Erythroblast (primary cell): ENCODE measurements around the gene TRIM63.

ENCODE experiments used
- DNase-seq, 2 experiments: peaks; one replicate each; lab custom pipeline; 2025; lab: John Stamatoyannopoulos, UW
- GATA1 ChIP-seq: IDR thresholded peaks from 2 replicates; pipeline ENCODE4 v1.6.1; 2011; ENCODE audit warnings: low read depth, mild to moderate bottlenecking, control low read depth, low read length, moderate library complexity
- POLR2A ChIP-seq: IDR thresholded peaks from 2 replicates; pipeline ENCODE4 v1.6.1; 2011; ENCODE audit warnings: mild to moderate bottlenecking, low read length

TRIM63 gene

DNA sequence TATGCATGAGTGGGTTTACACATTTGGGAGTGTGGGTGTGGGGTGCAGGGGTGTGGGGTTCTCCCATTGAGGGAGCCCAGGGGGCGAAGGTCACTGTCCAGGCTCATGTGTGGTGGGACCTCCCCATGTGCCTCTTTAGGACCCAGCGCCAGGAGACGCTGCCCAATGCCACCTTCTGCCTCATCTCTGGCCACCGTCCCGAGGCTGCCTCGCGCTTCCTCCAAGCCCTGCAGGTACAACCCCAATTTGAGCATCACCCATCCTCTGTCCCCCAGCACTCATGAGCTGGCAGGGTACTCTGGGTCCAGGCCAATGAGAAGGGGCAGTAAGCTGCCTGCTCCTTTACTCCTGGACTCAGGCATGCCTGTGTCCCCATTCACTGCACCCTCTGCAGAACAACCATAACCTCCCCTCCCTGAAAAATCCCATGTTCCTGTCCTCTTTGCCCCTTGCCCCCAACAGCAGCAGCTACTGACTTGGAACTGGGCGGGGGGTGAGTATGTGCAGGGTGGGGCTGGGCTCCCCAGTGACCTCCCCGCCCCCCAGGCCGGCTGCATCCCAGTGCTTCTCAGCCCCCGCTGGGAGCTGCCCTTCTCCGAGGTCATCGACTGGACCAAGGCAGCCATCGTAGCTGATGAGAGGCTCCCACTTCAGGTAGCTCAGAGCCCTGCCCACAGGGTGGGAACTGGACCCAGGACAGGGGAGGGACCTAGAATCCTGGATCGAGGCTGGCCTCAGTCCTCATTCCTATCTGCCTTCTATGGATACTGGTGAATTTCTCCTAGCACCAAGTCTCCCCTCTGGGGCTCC lies 38.2 kb downstream of the TRIM63 start:
- no peak for DNase-seq
- TF ChIP-seq GATA1 (no peak), POLR2A (no peak)

GRCh38 chr1:26028490-26028980 lies 38.9 kb downstream of the TRIM63 start:
- TF ChIP-seq POLR2A (no peak), GATA1 (no peak)
- no peak for DNase-seq

GRCh38 chr1:26027716-26028489 lies 39.5 kb downstream of the TRIM63 start:
- no peak for DNase-seq
- TF ChIP-seq GATA1 (no peak), POLR2A (no peak)

DNA sequence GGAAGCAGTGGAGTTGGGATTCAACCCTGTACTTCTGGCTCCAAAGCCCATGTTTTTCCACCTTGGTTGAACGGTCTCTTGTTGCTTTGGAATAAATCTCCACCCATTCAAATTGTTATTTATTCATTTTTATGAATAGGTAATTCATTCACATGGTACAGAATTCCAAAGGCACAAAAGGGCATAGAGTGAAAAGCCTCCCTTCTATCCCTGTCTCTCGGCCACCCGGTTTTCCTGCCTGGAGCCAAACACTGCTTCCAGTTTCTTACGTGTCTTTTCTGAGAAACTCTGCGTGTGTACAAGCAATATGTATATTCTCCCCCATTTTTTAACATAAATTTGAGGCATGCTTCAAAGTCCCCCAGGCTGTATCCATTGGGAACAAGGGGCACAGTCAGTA lies 41.9 kb downstream of the TRIM63 start:
- no peak for DNase-seq
- TF ChIP-seq POLR2A: no peak
- TF ChIP-seq GATA1: no peak

GRCh38 chr1:26025060-26025459 lies 42.4 kb downstream of the TRIM63 start:
- no peak for DNase-seq
- TF ChIP-seq GATA1 (no peak), POLR2A (no peak)

GRCh38 chr1:26023826-26024225 lies 43.6 kb downstream of the TRIM63 start:
- no peak for DNase-seq
- TF ChIP-seq GATA1 (no peak), POLR2A (no peak)

- no peak for TF ChIP-seq GATA1
- no peak for TF ChIP-seq POLR2A
- DNase-seq: no peak
Measured at GRCh38 chr1:26023009-26023408, 44.4 kb downstream of the TRIM63 start.

- TF ChIP-seq POLR2A: no peak
- no peak for TF ChIP-seq GATA1
- DNase-seq: no peak
Measured at GRCh38 chr1:26022404-26022779, 45.0 kb downstream of the TRIM63 start.

DNA sequence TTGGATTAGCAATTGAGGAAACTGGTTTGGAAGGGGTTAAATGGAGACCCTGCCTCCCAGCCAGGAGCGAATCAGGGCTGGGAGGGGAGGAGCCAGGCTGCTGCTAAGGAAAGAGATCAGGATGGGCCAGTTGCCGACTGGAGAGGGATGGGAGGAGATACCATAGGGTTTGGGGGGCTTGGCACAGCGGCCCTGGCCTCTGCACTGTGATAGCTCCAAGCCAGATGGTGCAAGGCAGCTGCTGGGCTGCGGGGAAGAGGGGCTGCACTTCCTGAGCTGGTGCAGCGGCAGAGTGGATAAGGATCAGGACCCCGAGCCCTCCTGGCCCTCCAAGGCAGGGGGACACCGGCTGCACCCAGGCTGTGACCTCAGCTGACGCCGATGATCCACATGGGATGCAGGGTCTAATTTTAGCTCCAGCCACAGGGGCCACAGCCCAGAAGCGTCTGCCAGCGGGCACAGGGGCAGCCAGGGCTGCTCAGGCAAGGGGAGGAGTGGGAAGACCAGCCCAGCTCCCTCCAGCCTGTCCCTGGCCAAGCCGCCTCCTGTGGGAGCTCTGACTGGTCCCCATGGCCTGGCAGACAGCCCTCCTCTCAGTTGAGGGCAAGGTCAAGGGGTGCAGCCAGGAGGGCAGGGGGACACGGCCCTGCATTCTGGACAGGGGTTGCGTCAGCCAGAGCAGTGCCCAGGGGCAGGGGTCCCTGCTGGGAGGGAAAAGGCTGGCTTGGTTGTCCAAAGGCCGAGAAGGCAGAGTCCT lies 45.6 kb downstream of the TRIM63 start, which contains the start of gene EXTL1:
EXTL1 (plus strand) TSS at position 129 of the 757 bp plus-strand sequence. CDS start 872 bp downstream, outside the sequence.
- TF ChIP-seq GATA1 (no peak), POLR2A (no peak)
- DNase-seq: no peak

GRCh38 chr1:26020941-26021646 lies 46.3 kb downstream of the TRIM63 start:
- no peak for DNase-seq
- TF ChIP-seq GATA1 (no peak), POLR2A (no peak)

DNA sequence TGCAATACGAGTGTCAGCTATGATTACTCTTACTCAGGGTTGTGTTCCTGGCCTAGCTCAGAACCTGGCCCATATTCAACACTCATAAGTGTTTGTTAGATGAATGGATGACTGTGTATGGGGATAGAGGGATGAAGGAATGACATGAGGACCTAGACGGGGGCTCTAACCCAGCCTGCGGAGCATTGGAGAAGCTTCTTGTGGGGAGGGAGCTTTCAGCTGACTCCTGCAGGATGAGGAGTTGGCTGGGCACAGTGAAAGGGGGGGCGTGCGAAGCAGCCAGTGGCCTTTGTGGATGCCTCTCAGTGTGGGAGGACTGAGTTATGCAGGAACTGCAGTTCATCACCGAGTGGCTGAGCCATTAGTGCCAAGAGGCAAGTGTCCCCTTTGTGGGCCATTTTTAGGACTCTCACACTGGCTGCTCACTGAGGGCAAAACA lies 47.1 kb downstream of the TRIM63 start:
- no peak for TF ChIP-seq POLR2A
- no peak for TF ChIP-seq GATA1
- no peak for DNase-seq

DNA sequence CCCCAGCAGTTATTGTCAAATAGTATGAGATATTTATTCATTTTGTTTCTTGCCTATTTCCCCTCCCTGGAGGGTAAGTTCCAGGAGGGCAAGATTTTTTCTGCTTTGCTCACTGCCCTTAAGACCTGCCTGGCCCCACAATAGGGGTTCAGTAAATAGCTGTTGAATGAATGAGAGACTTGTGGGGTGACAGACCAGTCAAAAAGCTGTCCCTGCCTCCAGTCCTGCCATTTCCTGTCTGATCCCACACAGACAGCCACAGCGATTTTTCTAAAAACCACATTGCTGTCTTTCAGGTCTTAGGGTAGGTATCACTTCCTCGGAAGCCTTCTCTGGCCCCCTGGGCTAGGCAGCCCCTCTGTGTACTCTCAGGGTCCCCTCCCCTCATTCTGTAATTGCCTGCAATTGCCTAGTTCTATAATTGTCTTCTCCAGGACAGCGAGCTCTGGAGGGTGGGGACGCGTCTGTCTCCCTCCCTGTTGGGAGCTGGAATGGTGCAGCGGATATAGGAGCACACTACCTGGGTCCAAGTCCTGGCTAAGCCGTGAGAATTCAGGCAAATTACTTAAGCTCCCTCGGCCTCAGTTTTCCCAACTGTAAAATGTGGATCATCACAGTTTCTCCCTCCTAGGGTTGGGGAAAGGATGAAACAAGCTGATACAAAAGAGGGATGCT lies 47.7 kb downstream of the TRIM63 start:
- no peak for DNase-seq
- TF ChIP-seq GATA1 (no peak), POLR2A (no peak)
